ENCODE data around the gene TRAF3. TPM values are rescaled to one million over a fixed set of nuclear protein-coding genes. Genes with fewer than 3 reads are reported as not detected.

TRAF3 gene
- total RNA-seq, 1 donor from 2014 or later, result 16.7 TPM

DNA sequence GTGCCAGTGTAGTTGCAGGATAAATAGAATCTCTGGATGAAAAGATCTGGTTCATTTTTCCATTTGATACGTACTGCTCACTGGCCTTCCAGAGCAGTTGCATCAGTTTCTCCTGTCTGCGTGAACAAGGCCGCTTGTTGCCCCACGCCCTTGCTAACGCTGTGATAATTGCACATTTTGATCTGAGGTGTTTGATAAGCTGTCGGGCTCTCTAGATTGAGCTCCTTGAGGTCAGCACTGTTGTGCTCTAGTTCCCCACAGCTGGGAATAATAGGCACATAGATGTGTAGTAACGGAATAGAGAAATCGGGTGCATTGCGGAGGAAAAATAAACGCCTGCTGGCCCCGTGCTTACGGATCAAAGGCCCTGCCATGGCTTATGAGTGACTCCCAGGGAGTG lies 42.8 kb upstream of the TRAF3 start:
- H3K27ac Mint-ChIP-seq (ENCODE audit: unreplicated experiment), result no peak overlapping the region
- H3K27me3 Mint-ChIP-seq (ENCODE audit: unreplicated experiment), result peaks cover 4% of the 10 kb centered on the region
- peaks cover 2% of the 10 kb centered on the region for H3K4me1 Mint-ChIP-seq (ENCODE audit: low read depth, unreplicated experiment)
- TF ChIP-seq, protein P1, sequence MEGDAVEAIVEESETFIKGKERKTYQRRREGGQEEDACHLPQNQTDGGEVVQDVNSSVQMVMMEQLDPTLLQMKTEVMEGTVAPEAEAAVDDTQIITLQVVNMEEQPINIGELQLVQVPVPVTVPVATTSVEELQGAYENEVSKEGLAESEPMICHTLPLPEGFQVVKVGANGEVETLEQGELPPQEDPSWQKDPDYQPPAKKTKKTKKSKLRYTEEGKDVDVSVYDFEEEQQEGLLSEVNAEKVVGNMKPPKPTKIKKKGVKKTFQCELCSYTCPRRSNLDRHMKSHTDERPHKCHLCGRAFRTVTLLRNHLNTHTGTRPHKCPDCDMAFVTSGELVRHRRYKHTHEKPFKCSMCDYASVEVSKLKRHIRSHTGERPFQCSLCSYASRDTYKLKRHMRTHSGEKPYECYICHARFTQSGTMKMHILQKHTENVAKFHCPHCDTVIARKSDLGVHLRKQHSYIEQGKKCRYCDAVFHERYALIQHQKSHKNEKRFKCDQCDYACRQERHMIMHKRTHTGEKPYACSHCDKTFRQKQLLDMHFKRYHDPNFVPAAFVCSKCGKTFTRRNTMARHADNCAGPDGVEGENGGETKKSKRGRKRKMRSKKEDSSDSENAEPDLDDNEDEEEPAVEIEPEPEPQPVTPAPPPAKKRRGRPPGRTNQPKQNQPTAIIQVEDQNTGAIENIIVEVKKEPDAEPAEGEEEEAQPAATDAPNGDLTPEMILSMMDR (IDR thresholded peaks at IDR 0.05; ENCODE audit: partially characterized antibody, unreplicated experiment), result no peak
- H3K36me3 Mint-ChIP-seq (ENCODE audit: unreplicated experiment), result no peaks in the 10 kb centered on the region
- H3K4me3 Mint-ChIP-seq (ENCODE audit: unreplicated experiment), result no peak overlapping the region
- DNase-seq, result no peak
- H3K9me3 Mint-ChIP-seq (ENCODE audit: unreplicated experiment), result no peaks in the 10 kb centered on the region

GRCh38 chr14:102736956-102737355 lies 40.3 kb upstream of the TRAF3 start:
- Mint-ChIP-seq H3K36me3 (ENCODE audit: unreplicated experiment) (no peaks in the 10 kb centered on the region), H3K4me1 (ENCODE audit: low read depth, unreplicated experiment) (peaks cover 2% of the 10 kb centered on the region), H3K9me3 (ENCODE audit: unreplicated experiment) (no peaks in the 10 kb centered on the region), H3K27me3 (ENCODE audit: unreplicated experiment) (no peaks in the 10 kb centered on the region), H3K4me3 (ENCODE audit: unreplicated experiment) (no peak overlapping the region), H3K27ac (ENCODE audit: unreplicated experiment) (no peak overlapping the region)
- DNase-seq, result no peak
- TF ChIP-seq, protein P1 (IDR thresholded peaks at IDR 0.05; ENCODE audit: partially characterized antibody, unreplicated experiment), result no peak

- H3K36me3 Mint-ChIP-seq (ENCODE audit: unreplicated experiment), result peaks cover 1% of the 10 kb centered on the region
- no peak overlapping the region for H3K27ac Mint-ChIP-seq (ENCODE audit: unreplicated experiment)
- peaks cover under 1% of the 10 kb centered on the region for H3K9me3 Mint-ChIP-seq (ENCODE audit: unreplicated experiment)
- no peaks in the 10 kb centered on the region for H3K4me1 Mint-ChIP-seq (ENCODE audit: low read depth, unreplicated experiment)
- no peak overlapping the region for H3K4me3 Mint-ChIP-seq (ENCODE audit: unreplicated experiment)
- TF ChIP-seq, protein P1 (IDR thresholded peaks at IDR 0.05; ENCODE audit: partially characterized antibody, unreplicated experiment), result no peak
- no peak for DNase-seq
- H3K27me3 Mint-ChIP-seq (ENCODE audit: unreplicated experiment), result no peaks in the 10 kb centered on the region
Measured at GRCh38 chr14:102737402-102738372, 39.6 kb upstream of the TRAF3 start.

GRCh38 chr14:102738373-102739189 lies 38.7 kb upstream of the TRAF3 start:
- no peaks in the 10 kb centered on the region for H3K4me1 Mint-ChIP-seq (ENCODE audit: low read depth, unreplicated experiment)
- no peaks in the 10 kb centered on the region for H3K27me3 Mint-ChIP-seq (ENCODE audit: unreplicated experiment)
- TF ChIP-seq, protein P1 (IDR thresholded peaks at IDR 0.05; ENCODE audit: partially characterized antibody, unreplicated experiment), result no peak
- no peak overlapping the region for H3K27ac Mint-ChIP-seq (ENCODE audit: unreplicated experiment)
- no peak for DNase-seq
- H3K9me3 Mint-ChIP-seq (ENCODE audit: unreplicated experiment), result peaks cover 3% of the 10 kb centered on the region
- peaks cover 4% of the 10 kb centered on the region for H3K36me3 Mint-ChIP-seq (ENCODE audit: unreplicated experiment)
- H3K4me3 Mint-ChIP-seq (ENCODE audit: unreplicated experiment), result no peak overlapping the region
